Parathyroid adenoma (tissue), 2 donors: Measurements from ENCODE around the gene ANP32E.

Experiments
- H2AFZ ChIP-seq: fragments of 300-600 bp; sonication (generic); one replicate; pipeline ENCODE4 v1.7.0; 2017; ENCODE audit warnings: antibody characterized with exemption, mild to moderate bottlenecking
- H3K27ac ChIP-seq: fragments of 300-600 bp; sonication (generic); one replicate; pipeline ENCODE4 v1.7.0; 2017
- H3K27me3 ChIP-seq: fragments of 300-600 bp; sonication (generic); one replicate; pipeline ENCODE4 v1.7.0; 2017; ENCODE audit warnings: low read length; ENCODE audit not compliant: control insufficient read depth, insufficient read depth
- H3K36me3 ChIP-seq: fragments of 300-600 bp; sonication (generic); one replicate; pipeline ENCODE4 v1.7.0; 2017; ENCODE audit warnings: low read length; ENCODE audit not compliant: control insufficient read depth, insufficient read depth
- H3K4me1 ChIP-seq: fragments of 300-600 bp; sonication (generic); one replicate; pipeline ENCODE4 v1.7.0; 2017; ENCODE audit warnings: control low read depth
- H3K4me2 ChIP-seq: fragments of 300-600 bp; sonication (generic); one replicate; pipeline ENCODE4 v1.7.0; 2017; ENCODE audit warnings: low read length
- H3K4me3 ChIP-seq: fragments of 300-600 bp; sonication (generic); one replicate; pipeline ENCODE4 v1.7.0; 2017; ENCODE audit warnings: low read depth, low read length
- H3K79me2 ChIP-seq: fragments of 300-600 bp; sonication (generic); one replicate; pipeline ENCODE4 v1.7.0; 2017; ENCODE audit warnings: control low read depth
- H3K9ac ChIP-seq: fragments of 300-600 bp; sonication (generic); one replicate; pipeline ENCODE4 v1.7.0; 2017; ENCODE audit warnings: mild to moderate bottlenecking
- H3K9me3 ChIP-seq: fragments of 300-600 bp; sonication (generic); one replicate; pipeline ENCODE4 v1.7.0; 2017; ENCODE audit warnings: low read length; ENCODE audit not compliant: control insufficient read depth
- TF ChIP-seq, protein P1 (sequence below): fragments of 300-600 bp; sonication (generic); IDR thresholded peaks from one replicate; pipeline ENCODE4 v1.7.0; 2017; ENCODE audit warnings: antibody characterized with exemption, mild to moderate bottlenecking
- donor health status: primary hyperparathyroidism.

ANP32E gene

DNA sequence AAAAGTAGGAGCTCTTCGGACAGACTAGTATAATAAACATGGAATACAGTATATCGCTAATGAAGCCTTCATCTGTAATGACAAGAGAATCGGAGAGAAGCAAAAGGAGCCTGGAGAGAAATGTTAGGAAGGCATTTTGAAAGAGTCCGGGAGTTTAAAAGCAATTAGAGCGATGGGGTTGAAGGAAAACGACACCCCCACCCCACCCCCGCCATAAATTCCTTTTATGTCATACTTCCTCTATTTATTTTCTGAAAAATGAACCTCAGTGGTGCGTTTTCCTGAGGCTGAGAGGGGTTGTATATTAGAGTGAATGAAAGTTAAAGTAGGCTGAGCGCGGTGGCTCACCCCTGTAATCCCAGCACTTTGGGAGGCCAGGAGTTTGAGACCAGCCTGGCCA lies 33.5 kb upstream of the ANP32E start:
- no peaks in the 10 kb centered on the region for H3K27me3 ChIP-seq
- H3K4me3 ChIP-seq: peak overlapping the region; percentile 99
- TF ChIP-seq, protein P1, sequence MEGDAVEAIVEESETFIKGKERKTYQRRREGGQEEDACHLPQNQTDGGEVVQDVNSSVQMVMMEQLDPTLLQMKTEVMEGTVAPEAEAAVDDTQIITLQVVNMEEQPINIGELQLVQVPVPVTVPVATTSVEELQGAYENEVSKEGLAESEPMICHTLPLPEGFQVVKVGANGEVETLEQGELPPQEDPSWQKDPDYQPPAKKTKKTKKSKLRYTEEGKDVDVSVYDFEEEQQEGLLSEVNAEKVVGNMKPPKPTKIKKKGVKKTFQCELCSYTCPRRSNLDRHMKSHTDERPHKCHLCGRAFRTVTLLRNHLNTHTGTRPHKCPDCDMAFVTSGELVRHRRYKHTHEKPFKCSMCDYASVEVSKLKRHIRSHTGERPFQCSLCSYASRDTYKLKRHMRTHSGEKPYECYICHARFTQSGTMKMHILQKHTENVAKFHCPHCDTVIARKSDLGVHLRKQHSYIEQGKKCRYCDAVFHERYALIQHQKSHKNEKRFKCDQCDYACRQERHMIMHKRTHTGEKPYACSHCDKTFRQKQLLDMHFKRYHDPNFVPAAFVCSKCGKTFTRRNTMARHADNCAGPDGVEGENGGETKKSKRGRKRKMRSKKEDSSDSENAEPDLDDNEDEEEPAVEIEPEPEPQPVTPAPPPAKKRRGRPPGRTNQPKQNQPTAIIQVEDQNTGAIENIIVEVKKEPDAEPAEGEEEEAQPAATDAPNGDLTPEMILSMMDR: no peak
- no peaks in the 10 kb centered on the region for H3K36me3 ChIP-seq
- peak overlapping the region; percentile 89 for H2AFZ ChIP-seq
- peaks cover 8% of the 10 kb centered on the region for H3K4me1 ChIP-seq
- peaks cover 12% of the 10 kb centered on the region for H3K79me2 ChIP-seq
- H3K9ac ChIP-seq: no peak overlapping the region
- H3K27ac ChIP-seq: peak overlapping the region; percentile 91
- no peaks in the 10 kb centered on the region for H3K9me3 ChIP-seq
- H3K4me2 ChIP-seq: peak overlapping the region; percentile 82

DNA sequence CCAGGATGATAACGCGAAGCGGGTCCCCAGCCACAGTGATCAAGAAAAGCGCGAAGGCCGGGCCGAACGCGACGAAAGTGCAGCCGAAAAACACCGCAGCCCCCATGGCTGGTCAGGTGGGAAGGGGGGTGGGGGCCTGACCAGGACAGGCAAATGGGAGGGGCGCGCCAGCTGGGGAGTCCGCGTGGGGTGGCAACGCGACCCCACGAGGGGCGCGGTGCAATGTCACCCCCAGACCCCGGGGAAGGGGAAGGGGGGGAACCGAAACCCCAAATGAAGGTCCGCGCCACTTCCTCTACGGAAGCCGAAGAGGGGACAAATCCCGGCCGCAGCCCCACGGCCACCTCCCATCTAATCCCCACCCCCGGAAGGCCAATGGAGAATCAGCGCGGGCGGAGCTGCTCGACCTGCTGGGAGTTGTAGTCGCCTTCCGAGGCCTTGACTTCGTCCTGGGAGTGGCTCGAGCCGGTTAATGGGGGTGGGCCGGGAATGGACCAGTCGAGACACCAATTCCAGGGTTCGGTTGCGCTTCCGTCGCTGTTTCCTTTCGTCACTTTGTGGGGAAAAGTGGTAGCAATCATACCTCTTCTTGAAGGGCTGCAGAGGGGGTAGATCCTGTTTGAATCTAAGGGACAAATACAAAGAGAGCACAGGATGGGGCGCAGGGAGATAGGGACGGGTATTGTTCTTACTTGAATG lies 32.9 kb upstream of the ANP32E start, which contains the start of gene APH1A:
TSS of gene APH1A (minus strand) at position 312 of the 699 bp plus-strand sequence. CDS start at position 106, 206 bp downstream.
- peaks cover 12% of the 10 kb centered on the region for H3K79me2 ChIP-seq
- H2AFZ ChIP-seq: peak within 1 kb of the TSS; percentile 89
- TF ChIP-seq, protein P1: no peak
- H3K9me3 ChIP-seq: no peaks in the 10 kb centered on the region
- H3K27ac ChIP-seq: peak within 1 kb of the TSS; percentile 91
- peak within 1 kb of the TSS; percentile 99 for H3K4me3 ChIP-seq
- no peaks in the 10 kb centered on the region for H3K27me3 ChIP-seq
- H3K9ac ChIP-seq: peak within 1 kb of the TSS; percentile 63
- H3K36me3 ChIP-seq: no peaks in the 10 kb centered on the region
- peaks cover 8% of the 10 kb centered on the region for H3K4me1 ChIP-seq
- H3K4me2 ChIP-seq: peak within 1 kb of the TSS; percentile 82

GRCh38 chr1:150268340-150268704 lies 32.4 kb upstream of the ANP32E start:
- TF ChIP-seq, protein P1: no peak
- H2AFZ ChIP-seq: peak overlapping the region; percentile 89
- H3K9me3 ChIP-seq: no peaks in the 10 kb centered on the region
- H3K4me1 ChIP-seq: peaks cover 8% of the 10 kb centered on the region
- no peaks in the 10 kb centered on the region for H3K27me3 ChIP-seq
- peak overlapping the region; percentile 82 for H3K4me2 ChIP-seq
- peaks cover 12% of the 10 kb centered on the region for H3K79me2 ChIP-seq
- H3K4me3 ChIP-seq: peak overlapping the region; percentile 99
- H3K27ac ChIP-seq: peak overlapping the region; percentile 91
- no peaks in the 10 kb centered on the region for H3K36me3 ChIP-seq
- peak overlapping the region; percentile 63 for H3K9ac ChIP-seq

DNA sequence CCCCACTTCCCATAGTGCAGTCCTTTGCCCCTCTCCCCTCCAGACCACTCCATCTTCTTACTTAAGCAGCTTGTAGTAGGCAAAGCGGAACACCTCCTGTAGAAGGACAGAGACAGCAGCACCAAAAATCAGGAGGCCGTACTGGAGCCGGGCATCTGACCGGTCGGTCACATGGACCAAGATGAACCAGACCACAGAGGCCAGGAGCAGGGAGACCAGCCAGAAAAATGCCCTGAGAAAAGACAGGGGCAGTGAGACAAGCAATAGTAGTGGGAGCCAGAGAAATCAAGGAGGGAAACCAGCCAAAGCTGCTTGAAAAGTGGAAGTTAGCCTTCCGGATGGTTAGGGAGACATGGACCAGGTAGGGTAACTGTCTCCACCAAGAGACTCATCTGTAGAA lies 32.0 kb upstream of the ANP32E start:
- peak overlapping the region; percentile 91 for H3K27ac ChIP-seq
- H3K36me3 ChIP-seq: no peaks in the 10 kb centered on the region
- H3K9me3 ChIP-seq: no peaks in the 10 kb centered on the region
- peaks cover 12% of the 10 kb centered on the region for H3K79me2 ChIP-seq
- TF ChIP-seq, protein P1: no peak
- peak overlapping the region; percentile 89 for H2AFZ ChIP-seq
- H3K4me2 ChIP-seq: peak overlapping the region; percentile 82
- H3K4me3 ChIP-seq: peak overlapping the region; percentile 99
- H3K9ac ChIP-seq: peak overlapping the region; percentile 63
- H3K27me3 ChIP-seq: no peaks in the 10 kb centered on the region
- peaks cover 8% of the 10 kb centered on the region for H3K4me1 ChIP-seq

- no peaks in the 10 kb centered on the region for H3K36me3 ChIP-seq
- no peaks in the 10 kb centered on the region for H3K9me3 ChIP-seq
- TF ChIP-seq, protein P1: no peak
- no peak overlapping the region for H2AFZ ChIP-seq
- H3K79me2 ChIP-seq: peaks cover 10% of the 10 kb centered on the region
- H3K4me3 ChIP-seq: no peak overlapping the region
- peaks cover 6% of the 10 kb centered on the region for H3K4me1 ChIP-seq
- H3K27me3 ChIP-seq: no peaks in the 10 kb centered on the region
- H3K9ac ChIP-seq: no peak overlapping the region
- no peak overlapping the region for H3K27ac ChIP-seq
- no peak overlapping the region for H3K4me2 ChIP-seq
Measured at GRCh38 chr1:150263549-150263948, 27.6 kb upstream of the ANP32E start.
